Immature natural killer cell (primary cell): ENCODE data around the gene HID1. TPM values are rescaled to one million over a fixed set of nuclear protein-coding genes. Genes with fewer than 3 reads are reported as not detected.

ENCODE experiments used
- DNase-seq, 3 donors: peaks; one replicate each; pipeline ENCODE4 v3.0.0; 2022; ENCODE audit warnings: mixed read lengths in 1 of 3
- H3K27ac Mint-ChIP-seq, 6 donors: one replicate each; pipeline ENCODE4 v1.8.0; 2020; ENCODE audit warnings: mixed read lengths in 6 of 6, mild to moderate bottlenecking in 5 of 6, inconsistent platforms in 4 of 6, moderate library complexity in 3 of 6
- H3K27me3 Mint-ChIP-seq, 3 donors: one replicate each; pipeline ENCODE4 v1.8.0; 2020 to 2021; ENCODE audit warnings: low read depth in 3 of 3, mild to moderate bottlenecking in 3 of 3, mixed read lengths in 3 of 3, moderate library complexity in 3 of 3, inconsistent platforms in 1 of 3
- H3K36me3 Mint-ChIP-seq, 3 donors: one replicate each; pipeline ENCODE4 v1.8.0; 2020; ENCODE audit warnings: mixed read lengths in 3 of 3, inconsistent platforms in 2 of 3, mild to moderate bottlenecking in 2 of 3
- H3K4me1 Mint-ChIP-seq, 2 donors: one replicate each; pipeline ENCODE4 v1.8.0; 2020; ENCODE audit warnings: inconsistent platforms in 2 of 2, mild to moderate bottlenecking in 2 of 2, mixed read lengths in 2 of 2, moderate library complexity in 1 of 2
- H3K4me3 Mint-ChIP-seq, 5 donors: one replicate each; pipeline ENCODE4 v1.8.0; 2020; ENCODE audit warnings: mild to moderate bottlenecking in 5 of 5, mixed read lengths in 5 of 5, inconsistent platforms in 3 of 5, moderate library complexity in 3 of 5
- H3K9me3 Mint-ChIP-seq, 6 donors: one replicate each; pipeline ENCODE4 v1.8.0; 2020; ENCODE audit warnings: mild to moderate bottlenecking in 6 of 6, mixed read lengths in 6 of 6, inconsistent platforms in 4 of 6, moderate library complexity in 3 of 6
- polyA plus RNA-seq, 3 donors: library from polyadenylated mRNA; unstranded; fragments of 300-500 nt; fragmentation: Illumina TruSeq; gene quantifications; one replicate each; pipeline ENCODE4 v1.2.3, GENCODE V29; 2021

HID1 gene
- polyA plus RNA-seq, 3 donors from 2014 or later: 0.34 to 0.94 TPM; not detected in 1

- DNase-seq: no peak
- H3K4me1 Mint-ChIP-seq: no peaks in the 10 kb centered on the region
- no peaks in the 10 kb centered on the region for H3K36me3 Mint-ChIP-seq
- H3K27me3 Mint-ChIP-seq: peaks cover 1 to 3% (median 2%) of the 10 kb centered on the region in 3 donors
- H3K27ac Mint-ChIP-seq: no peak overlapping the region
- no peaks in the 10 kb centered on the region for H3K9me3 Mint-ChIP-seq
- H3K4me3 Mint-ChIP-seq: no peak overlapping the region
These were observed 17.7 kb downstream of the HID1 start for GRCh38 chr17:74954665-74955421.

- no peak overlapping the region for H3K4me3 Mint-ChIP-seq
- H3K36me3 Mint-ChIP-seq: no peaks in the 10 kb centered on the region
- H3K4me1 Mint-ChIP-seq: no peaks in the 10 kb centered on the region
- H3K9me3 Mint-ChIP-seq: no peaks in the 10 kb centered on the region
- peaks cover 0 to 3% (median 2%) of the 10 kb centered on the region in 3 donors for H3K27me3 Mint-ChIP-seq
- H3K27ac Mint-ChIP-seq: no peak overlapping the region
- DNase-seq: no peak
These were observed 18.4 kb downstream of the HID1 start for GRCh38 chr17:74954115-74954514.

- peaks cover 0 to 3% (median 2%) of the 10 kb centered on the region in 3 donors for H3K27me3 Mint-ChIP-seq
These were observed 19.3 kb downstream of the HID1 start for GRCh38 chr17:74953134-74953687.

GRCh38 chr17:74952431-74953133 lies 20.0 kb downstream of the HID1 start:
- Mint-ChIP-seq H3K27me3 (peaks cover 2 to 3% (median 2%) of the 10 kb centered on the region in 3 donors), H3K27ac (no peak overlapping the region), H3K4me1 (no peaks in the 10 kb centered on the region), H3K9me3 (no peaks in the 10 kb centered on the region), H3K4me3 (no peak overlapping the region), H3K36me3 (no peaks in the 10 kb centered on the region)
- no peak for DNase-seq

More at GRCh38 chr17:74953134-74953687, 19.3 kb downstream of the HID1 start:
- Mint-ChIP-seq H3K36me3 (no peaks in the 10 kb centered on the region), H3K4me1 (no peaks in the 10 kb centered on the region), H3K9me3 (no peaks in the 10 kb centered on the region), H3K27ac (no peak overlapping the region), H3K4me3 (no peak overlapping the region)
- no peak for DNase-seq

GRCh38 chr17:74951680-74952421 lies 20.7 kb downstream of the HID1 start:
- Mint-ChIP-seq H3K4me3 (no peak overlapping the region), H3K9me3 (no peaks in the 10 kb centered on the region), H3K36me3 (no peaks in the 10 kb centered on the region), H3K4me1 (no peaks in the 10 kb centered on the region), H3K27me3 (peaks cover 2 to 3% (median 2%) of the 10 kb centered on the region in 3 donors), H3K27ac (no peak overlapping the region)
- DNase-seq: no peak

- Mint-ChIP-seq H3K27me3 (peaks cover 2 to 4% (median 3%) of the 10 kb centered on the region in 3 donors), H3K27ac (no peak overlapping the region), H3K4me1 (no peaks in the 10 kb centered on the region), H3K9me3 (no peaks in the 10 kb centered on the region), H3K36me3 (no peaks in the 10 kb centered on the region), H3K4me3 (no peak overlapping the region)
- no peak for DNase-seq
These were observed 21.5 kb downstream of the HID1 start for GRCh38 chr17:74951065-74951464.

- Mint-ChIP-seq H3K9me3 (no peaks in the 10 kb centered on the region), H3K27ac (no peak overlapping the region), H3K27me3 (peaks cover 2 to 8% (median 3%) of the 10 kb centered on the region in 3 donors), H3K4me3 (no peak overlapping the region), H3K4me1 (no peaks in the 10 kb centered on the region), H3K36me3 (no peaks in the 10 kb centered on the region)
- DNase-seq: no peak
These were observed 22.4 kb downstream of the HID1 start for GRCh38 chr17:74950207-74950606.

- H3K9me3 Mint-ChIP-seq: no peaks in the 10 kb centered on the region
- H3K36me3 Mint-ChIP-seq: no peaks in the 10 kb centered on the region
- no peak overlapping the region for H3K4me3 Mint-ChIP-seq
- no peaks in the 10 kb centered on the region for H3K4me1 Mint-ChIP-seq
- peaks cover 0 to 10% (median 2%) of the 10 kb centered on the region in 3 donors for H3K27me3 Mint-ChIP-seq
- no peak for DNase-seq
- no peak overlapping the region for H3K27ac Mint-ChIP-seq
These were observed 23.0 kb downstream of the HID1 start for GRCh38 chr17:74949455-74950115.

GRCh38 chr17:74947041-74947754 lies 25.4 kb downstream of the HID1 start:
- Mint-ChIP-seq H3K27ac (no peak overlapping the region), H3K9me3 (no peaks in the 10 kb centered on the region), H3K4me1 (no peaks in the 10 kb centered on the region), H3K36me3 (no peaks in the 10 kb centered on the region), H3K4me3 (no peak overlapping the region), H3K27me3 (peaks cover 3 to 11% (median 4%) of the 10 kb centered on the region in 3 donors)
- no peak for DNase-seq

- Mint-ChIP-seq H3K9me3 (no peaks in the 10 kb centered on the region), H3K4me1 (no peaks in the 10 kb centered on the region), H3K36me3 (no peaks in the 10 kb centered on the region), H3K27ac (no peak overlapping the region), H3K27me3 (peaks cover 4 to 11% (median 5%) of the 10 kb centered on the region in 3 donors), H3K4me3 (no peak overlapping the region)
- DNase-seq: no peak
These were observed 25.9 kb downstream of the HID1 start for GRCh38 chr17:74946641-74947040.

- Mint-ChIP-seq H3K4me3 (no peak overlapping the region), H3K9me3 (no peaks in the 10 kb centered on the region), H3K36me3 (no peaks in the 10 kb centered on the region), H3K4me1 (no peaks in the 10 kb centered on the region), H3K27me3 (peaks cover 5 to 11% (median 7%) of the 10 kb centered on the region in 3 donors), H3K27ac (no peak overlapping the region)
- DNase-seq: no peak
These were observed 27.0 kb downstream of the HID1 start for GRCh38 chr17:74945543-74945942.

GRCh38 chr17:74943808-74944522 lies 28.6 kb downstream of the HID1 start:
- no peak for DNase-seq

More at GRCh38 chr17:74943808-74944522, 28.6 kb downstream of the HID1 start:
- Mint-ChIP-seq H3K27me3 (peaks cover 5 to 11% (median 7%) of the 10 kb centered on the region in 3 donors), H3K4me3 (no peak overlapping the region), H3K36me3 (no peaks in the 10 kb centered on the region), H3K4me1 (no peaks in the 10 kb centered on the region), H3K9me3 (no peaks in the 10 kb centered on the region), H3K27ac (no peak overlapping the region)
